Measurements from ENCODE around the gene NEK10. TPM values are rescaled to one million over a fixed set of nuclear protein-coding genes. Genes with fewer than 3 reads are reported as not detected.
A peak's percentile ranks its signal among the peaks of the same experiment; 100 is the strongest.
"Not testable (repeated sequence)": the region's sequence is repeated elsewhere in the genome, so short reads cannot be mapped to it uniquely, and the experiment has no call there.

Gene NEK10
- total RNA-seq, 2 donors from 2014 or later = 0.09 to 0.36 TPM

GRCh38 chr3:27287052-27287451 is 82.1 kb downstream of the NEK10 start:
- no peak overlapping the region for H3K4me3 Mint-ChIP-seq
- no peaks in the 10 kb centered on the region for H3K4me1 Mint-ChIP-seq (ENCODE audit: low read depth)
- no peak for ATAC-seq (replicated peaks in 1 of 2)
- H3K27me3 Mint-ChIP-seq (ENCODE audit: low read depth) = no peaks in the 10 kb centered on the region
- H3K36me3 Mint-ChIP-seq (ENCODE audit: insufficient read depth in 2 of 2) = no peaks in the 10 kb centered on the region
- H3K9me3 Mint-ChIP-seq = no peaks in the 10 kb centered on the region
- DNase-seq = no peak
- H3K27ac Mint-ChIP-seq = no peak overlapping the region

- not testable (repeated sequence) for ATAC-seq (replicated peaks in 1 of 2); H3K36me3 Mint-ChIP-seq (ENCODE audit: insufficient read depth in 2 of 2); H3K27me3 Mint-ChIP-seq (ENCODE audit: low read depth); H3K27ac Mint-ChIP-seq; H3K9me3 Mint-ChIP-seq; DNase-seq; H3K4me3 Mint-ChIP-seq; H3K4me1 Mint-ChIP-seq (ENCODE audit: low read depth)
These were observed 82.7 kb downstream of the NEK10 start for GRCh38 chr3:27286467-27286866.

DNA sequence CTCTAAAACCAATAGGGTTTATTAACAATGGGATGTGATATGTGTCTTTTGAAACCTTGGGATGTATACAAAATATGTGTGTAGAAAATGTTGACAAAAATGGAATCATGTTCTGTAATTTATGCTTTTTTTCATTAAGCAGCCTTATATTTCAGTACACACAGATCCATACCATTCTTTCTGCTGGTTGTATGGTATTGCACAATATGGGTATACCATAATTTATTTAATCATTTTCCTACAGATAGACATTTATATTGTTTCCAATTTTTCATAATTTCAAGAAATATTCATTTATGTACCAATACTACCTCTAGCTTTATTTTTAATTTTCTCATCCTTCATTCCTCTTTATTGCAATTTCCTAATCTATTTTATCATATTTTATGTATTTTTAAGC is 83.5 kb downstream of the NEK10 start:
- Mint-ChIP-seq H3K4me3 (no peak overlapping the region), H3K4me1 (ENCODE audit: low read depth) (no peaks in the 10 kb centered on the region), H3K27ac (no peak overlapping the region), H3K36me3 (ENCODE audit: insufficient read depth in 2 of 2) (no peaks in the 10 kb centered on the region), H3K27me3 (ENCODE audit: low read depth) (no peaks in the 10 kb centered on the region), H3K9me3 (peaks cover 0 to 3% of the 10 kb centered on the region in 2 donors)
- no peak for DNase-seq
- no peak for ATAC-seq (replicated peaks in 1 of 2)

DNA sequence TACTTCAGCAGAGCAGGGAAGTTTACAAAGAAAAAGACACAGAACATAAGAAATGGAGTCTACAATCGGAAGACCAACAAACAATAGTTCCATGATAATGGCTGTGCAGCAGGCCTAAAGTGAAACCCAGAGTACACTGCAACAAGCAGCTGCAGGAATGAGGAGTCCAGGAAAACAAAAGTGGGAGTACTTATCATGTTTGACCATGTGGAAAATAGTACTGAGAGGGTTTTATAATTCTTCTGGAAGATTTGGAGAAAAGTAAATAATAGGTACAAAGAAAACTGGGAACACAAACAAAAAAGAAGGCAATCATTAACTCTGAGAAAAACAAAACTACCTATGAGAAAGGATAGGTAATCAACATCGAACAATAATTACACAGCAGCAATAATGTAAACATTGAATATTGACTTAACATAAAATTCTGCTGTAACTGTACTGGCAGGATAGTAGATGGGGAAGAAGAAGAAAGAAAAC is 87.5 kb downstream of the NEK10 start:
- H3K4me3 Mint-ChIP-seq = no peak overlapping the region
- no peaks in the 10 kb centered on the region for H3K27me3 Mint-ChIP-seq (ENCODE audit: low read depth)
- no peaks in the 10 kb centered on the region for H3K4me1 Mint-ChIP-seq (ENCODE audit: low read depth)
- no peak overlapping the region for H3K27ac Mint-ChIP-seq
- DNase-seq (no peak), ATAC-seq (replicated peaks in 1 of 2) (no peak)
- H3K9me3 Mint-ChIP-seq = peaks cover 0 to 3% of the 10 kb centered on the region in 2 donors
- H3K36me3 Mint-ChIP-seq (ENCODE audit: insufficient read depth in 2 of 2) = no peaks in the 10 kb centered on the region

GRCh38 chr3:27279123-27279522 is 90.1 kb downstream of the NEK10 start:
- ATAC-seq (replicated peaks in 1 of 2) (no peak), DNase-seq (no peak)
- Mint-ChIP-seq H3K4me1 (ENCODE audit: low read depth) (no peaks in the 10 kb centered on the region), H3K27me3 (ENCODE audit: low read depth) (no peaks in the 10 kb centered on the region), H3K27ac (no peak overlapping the region), H3K9me3 (peaks cover 2 to 3% of the 10 kb centered on the region in 2 donors), H3K4me3 (no peak overlapping the region), H3K36me3 (ENCODE audit: insufficient read depth in 2 of 2) (no peaks in the 10 kb centered on the region)

DNA sequence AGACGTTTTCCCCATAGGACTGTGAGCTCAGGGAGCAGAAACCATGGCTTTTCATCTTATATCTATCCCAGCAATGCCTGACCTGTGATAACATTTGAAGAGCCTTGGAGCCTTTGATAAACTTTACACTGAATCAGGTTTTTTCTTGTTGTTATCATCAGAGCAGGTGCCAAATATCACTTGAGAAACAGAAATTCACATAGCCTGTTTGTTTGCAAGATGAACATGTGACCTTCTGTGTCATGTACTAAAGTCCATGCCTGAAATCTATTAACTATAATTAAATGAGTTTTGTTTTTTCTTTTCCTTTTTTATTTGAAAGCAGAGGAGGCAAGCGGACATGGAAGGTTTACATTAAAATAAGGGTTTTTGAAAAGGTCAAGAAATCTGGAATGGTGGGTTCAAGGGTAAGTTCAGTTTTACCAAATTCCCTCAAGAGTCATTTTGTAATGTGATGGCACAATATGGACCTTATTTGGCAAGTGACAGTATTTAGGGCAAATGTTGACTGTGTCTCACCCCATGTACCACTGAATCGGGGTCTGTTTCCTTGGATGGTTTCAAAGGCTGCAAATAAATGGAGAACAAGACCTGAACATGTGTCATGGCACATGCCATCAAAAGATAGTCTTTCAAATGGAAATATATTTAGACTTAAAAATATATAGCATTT is 90.7 kb downstream of the NEK10 start:
- Mint-ChIP-seq H3K4me3 (no peak overlapping the region), H3K27me3 (ENCODE audit: low read depth) (no peaks in the 10 kb centered on the region), H3K9me3 (peaks cover 2 to 3% of the 10 kb centered on the region in 2 donors), H3K27ac (no peak overlapping the region), H3K36me3 (ENCODE audit: insufficient read depth in 2 of 2) (no peaks in the 10 kb centered on the region), H3K4me1 (ENCODE audit: low read depth) (no peaks in the 10 kb centered on the region)
- no peak for DNase-seq
- ATAC-seq (replicated peaks in 1 of 2) = no peak

- no peak overlapping the region for H3K27ac Mint-ChIP-seq
- DNase-seq (no peak), ATAC-seq (replicated peaks in 1 of 2) (no peak)
- no peaks in the 10 kb centered on the region for H3K36me3 Mint-ChIP-seq (ENCODE audit: insufficient read depth in 2 of 2)
- peaks cover 0 to 3% of the 10 kb centered on the region in 2 donors for H3K9me3 Mint-ChIP-seq
- no peaks in the 10 kb centered on the region for H3K27me3 Mint-ChIP-seq (ENCODE audit: low read depth)
- no peaks in the 10 kb centered on the region for H3K4me1 Mint-ChIP-seq (ENCODE audit: low read depth)
- H3K4me3 Mint-ChIP-seq = no peak overlapping the region
These were observed 93.7 kb downstream of the NEK10 start for GRCh38 chr3:27275441-27275990.

DNA sequence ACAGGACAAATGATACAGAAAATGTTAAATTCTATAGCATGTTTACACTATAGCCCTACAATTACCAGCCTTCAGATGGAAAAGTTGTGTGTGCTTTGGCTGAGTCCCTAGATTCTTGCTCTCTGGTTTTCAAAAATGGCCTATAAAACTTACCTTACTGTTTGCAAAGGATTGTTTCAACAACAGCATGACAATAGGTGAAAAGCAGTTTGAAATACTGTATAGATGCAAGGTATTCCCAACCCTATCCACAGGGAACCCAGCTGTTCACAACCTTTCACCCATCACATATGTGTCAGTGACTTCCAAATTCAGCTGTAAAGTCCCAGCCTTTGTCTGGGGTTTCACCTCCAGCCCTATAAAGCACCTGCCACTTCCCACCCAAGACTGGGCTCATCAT is 97.3 kb downstream of the NEK10 start:
- H3K4me1 Mint-ChIP-seq (ENCODE audit: low read depth) = no peaks in the 10 kb centered on the region
- no peaks in the 10 kb centered on the region for H3K27me3 Mint-ChIP-seq (ENCODE audit: low read depth)
- no peak for ATAC-seq (replicated peaks in 1 of 2)
- H3K9me3 Mint-ChIP-seq = peaks cover 3 to 5% of the 10 kb centered on the region in 2 donors
- peaks cover 0 to 2% of the 10 kb centered on the region in 2 donors for H3K36me3 Mint-ChIP-seq (ENCODE audit: insufficient read depth in 2 of 2)
- no peak overlapping the region for H3K4me3 Mint-ChIP-seq
- DNase-seq = no peak
- H3K27ac Mint-ChIP-seq = no peak overlapping the region

- Mint-ChIP-seq H3K9me3 (peaks cover 0 to 1% of the 10 kb centered on the region in 2 donors), H3K36me3 (ENCODE audit: insufficient read depth in 2 of 2) (no peaks in the 10 kb centered on the region), H3K4me3 (no peak overlapping the region), H3K4me1 (ENCODE audit: low read depth) (no peaks in the 10 kb centered on the region), H3K27me3 (ENCODE audit: low read depth) (peaks cover 6% of the 10 kb centered on the region), H3K27ac (no peak overlapping the region)
- DNase-seq = no peak
- ATAC-seq (replicated peaks in 1 of 2) = no peak
These were observed 114.3 kb downstream of the NEK10 start for GRCh38 chr3:27254896-27255295.

DNA sequence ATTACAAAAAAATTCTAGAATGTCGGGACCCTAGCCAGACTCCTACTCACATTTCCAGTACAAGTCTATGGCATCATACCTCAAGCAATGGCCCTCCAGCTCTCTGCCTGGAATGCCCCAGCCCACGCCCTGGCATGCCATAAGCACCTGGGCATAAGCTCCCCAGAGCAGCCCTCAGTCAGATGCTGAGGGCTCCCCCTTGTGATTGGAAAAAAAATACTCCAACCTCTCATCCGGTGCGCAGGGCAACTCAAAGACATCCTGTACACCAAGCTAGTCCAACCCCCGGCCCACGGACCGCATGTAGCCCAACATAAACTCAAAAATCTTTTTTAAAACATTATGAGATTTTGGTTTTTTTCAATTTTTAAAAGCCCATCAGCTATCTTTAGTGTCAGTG is 115.4 kb downstream of the NEK10 start:
- no peaks in the 10 kb centered on the region for H3K36me3 Mint-ChIP-seq (ENCODE audit: insufficient read depth in 2 of 2)
- DNase-seq = peak; percentile 9 to 32
- no peak overlapping the region for H3K27ac Mint-ChIP-seq
- no peak overlapping the region for H3K4me3 Mint-ChIP-seq
- H3K4me1 Mint-ChIP-seq (ENCODE audit: low read depth) = no peaks in the 10 kb centered on the region
- H3K9me3 Mint-ChIP-seq = peaks cover 3 to 5% of the 10 kb centered on the region in 2 donors
- H3K27me3 Mint-ChIP-seq (ENCODE audit: low read depth) = peaks cover 6% of the 10 kb centered on the region
- ATAC-seq (replicated peaks in 1 of 2) = peak; percentile 61 to 65

DNA sequence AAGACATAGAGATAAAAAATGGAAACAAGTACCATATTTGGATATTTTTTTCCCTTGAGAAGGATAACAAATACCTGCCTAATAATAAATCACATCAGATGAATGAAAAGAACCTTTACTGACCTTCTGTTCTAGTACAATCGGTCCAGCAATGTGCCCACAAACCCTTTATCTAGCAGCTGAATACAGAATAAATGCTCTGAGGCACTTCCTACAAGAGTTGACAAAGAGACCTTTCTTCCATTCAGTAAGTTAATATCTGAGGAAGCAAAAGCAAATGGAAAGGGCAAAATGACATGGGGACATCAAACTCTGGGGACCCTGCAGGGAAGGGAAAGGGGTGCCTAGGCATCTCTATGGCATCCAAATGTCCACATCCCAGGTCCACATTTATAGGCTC is 115.8 kb downstream of the NEK10 start:
- Mint-ChIP-seq H3K4me1 (ENCODE audit: low read depth) (no peaks in the 10 kb centered on the region), H3K36me3 (ENCODE audit: insufficient read depth in 2 of 2) (no peaks in the 10 kb centered on the region), H3K4me3 (no peak overlapping the region), H3K27ac (no peak overlapping the region), H3K9me3 (peaks cover 3 to 5% of the 10 kb centered on the region in 2 donors), H3K27me3 (ENCODE audit: low read depth) (peaks cover 6% of the 10 kb centered on the region)
- no peak for ATAC-seq (replicated peaks in 1 of 2)
- DNase-seq = no peak

DNA sequence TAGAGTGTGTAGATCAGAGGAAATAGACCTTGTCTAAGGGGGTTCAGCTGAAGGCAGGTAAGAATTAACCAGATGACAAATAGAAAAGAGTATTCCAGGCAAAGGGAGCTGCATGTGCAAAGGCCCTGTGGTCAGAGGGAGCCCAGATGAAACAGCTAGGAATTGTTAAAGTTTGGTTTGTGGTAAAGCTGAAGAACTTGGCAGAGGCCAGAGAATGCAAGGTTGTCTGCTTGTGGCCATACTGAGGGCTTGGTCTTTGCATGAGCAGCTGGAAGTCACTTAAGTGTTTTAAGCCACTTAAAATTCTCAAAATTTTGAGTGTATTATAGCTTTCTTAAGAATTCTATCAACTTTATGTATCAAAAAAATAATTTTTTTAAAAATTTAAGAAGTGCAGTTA is 116.5 kb downstream of the NEK10 start:
- H3K27ac Mint-ChIP-seq = no peak overlapping the region
- H3K36me3 Mint-ChIP-seq (ENCODE audit: insufficient read depth in 2 of 2) = peaks cover 0 to 2% of the 10 kb centered on the region in 2 donors
- peaks cover 3 to 5% of the 10 kb centered on the region in 2 donors for H3K9me3 Mint-ChIP-seq
- H3K4me1 Mint-ChIP-seq (ENCODE audit: low read depth) = no peaks in the 10 kb centered on the region
- peaks cover 6% of the 10 kb centered on the region for H3K27me3 Mint-ChIP-seq (ENCODE audit: low read depth)
- H3K4me3 Mint-ChIP-seq = no peak overlapping the region
- ATAC-seq (replicated peaks in 1 of 2) (no peak), DNase-seq (no peak)

DNA sequence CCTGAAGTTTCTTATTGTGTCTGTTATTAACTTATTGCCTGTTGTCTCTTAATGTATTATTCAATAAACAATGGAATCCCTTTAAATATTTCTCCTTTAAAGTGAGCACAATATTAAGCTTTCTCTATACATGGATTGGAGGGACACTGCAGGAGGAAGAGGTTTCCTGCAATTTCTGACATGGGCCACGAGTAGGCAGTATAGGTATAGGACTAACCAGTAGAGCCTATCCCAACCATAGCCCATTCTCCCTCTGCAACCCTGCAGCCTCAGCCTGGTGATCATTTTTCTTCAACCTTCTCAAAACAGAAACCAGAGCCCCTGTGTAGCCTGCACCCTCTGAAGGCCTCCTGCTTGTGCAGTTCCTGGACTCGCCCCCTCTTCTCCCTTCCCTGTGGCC is 124.8 kb downstream of the NEK10 start:
- no peaks in the 10 kb centered on the region for H3K27me3 Mint-ChIP-seq (ENCODE audit: low read depth)
- no peak overlapping the region for H3K27ac Mint-ChIP-seq
- no peak for ATAC-seq (replicated peaks in 1 of 2)
- no peak overlapping the region for H3K4me3 Mint-ChIP-seq
- DNase-seq = no peak
- H3K4me1 Mint-ChIP-seq (ENCODE audit: low read depth) = no peaks in the 10 kb centered on the region
- H3K9me3 Mint-ChIP-seq = peaks cover 4% of the 10 kb centered on the region in 2 donors
- H3K36me3 Mint-ChIP-seq (ENCODE audit: insufficient read depth in 2 of 2) = peaks cover 2 to 4% of the 10 kb centered on the region in 2 donors

GRCh38 chr3:27239951-27240350 is 129.2 kb downstream of the NEK10 start:
- no peak for DNase-seq
- Mint-ChIP-seq H3K27me3 (ENCODE audit: low read depth) (no peaks in the 10 kb centered on the region), H3K36me3 (ENCODE audit: insufficient read depth in 2 of 2) (peaks cover 4% of the 10 kb centered on the region in 2 donors), H3K9me3 (peaks cover 18 to 20% of the 10 kb centered on the region in 2 donors), H3K27ac (no peak overlapping the region), H3K4me1 (ENCODE audit: low read depth) (no peaks in the 10 kb centered on the region), H3K4me3 (no peak overlapping the region)
- ATAC-seq (replicated peaks in 1 of 2) = no peak

Measured in activated T-cell treated with anti-CD3 and anti-CD28 coated beads, Interleukin-2, amount 50 U/mL, for 72 hours (primary cell).